ENCODE results near the gene EQTN. TPM values are rescaled to one million over a fixed set of nuclear protein-coding genes. Genes with fewer than 3 reads are reported as not detected.

EQTN gene
- total RNA-seq, 1 donor, result not detected

DNA sequence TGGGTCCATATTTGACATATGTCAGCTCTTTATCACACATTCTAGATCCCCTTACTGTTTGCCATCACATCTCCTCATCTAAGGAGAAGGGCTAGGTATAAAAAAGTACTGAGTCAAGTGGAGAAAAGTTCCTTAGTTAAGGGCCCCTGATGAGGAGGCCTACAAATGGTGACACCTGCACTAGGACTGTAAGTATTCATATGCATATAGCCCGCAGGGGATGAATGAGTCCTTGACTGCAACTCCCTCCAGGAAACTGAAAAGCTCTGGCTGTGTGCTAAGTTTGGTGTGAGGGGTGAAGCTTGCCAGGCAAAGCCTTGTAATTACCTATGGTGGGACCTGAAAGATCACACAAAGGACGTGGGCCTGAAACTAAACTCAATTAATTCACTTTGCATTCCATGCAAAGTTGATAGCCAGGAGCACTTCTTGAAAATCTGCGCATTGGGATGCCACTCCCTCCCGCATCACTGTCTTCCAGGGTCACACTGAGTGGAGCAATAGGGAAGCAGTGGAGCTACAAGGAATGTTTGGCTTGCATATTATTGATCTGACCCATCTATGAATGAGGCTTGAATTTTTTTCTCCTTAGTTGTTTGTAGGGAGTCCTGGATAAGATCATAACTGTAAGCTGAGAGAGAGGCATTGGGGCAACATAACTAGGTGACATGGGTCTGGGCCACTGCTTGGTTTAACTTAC is 11.9 kb upstream of the EQTN start:
- TF ChIP-seq, protein P1, sequence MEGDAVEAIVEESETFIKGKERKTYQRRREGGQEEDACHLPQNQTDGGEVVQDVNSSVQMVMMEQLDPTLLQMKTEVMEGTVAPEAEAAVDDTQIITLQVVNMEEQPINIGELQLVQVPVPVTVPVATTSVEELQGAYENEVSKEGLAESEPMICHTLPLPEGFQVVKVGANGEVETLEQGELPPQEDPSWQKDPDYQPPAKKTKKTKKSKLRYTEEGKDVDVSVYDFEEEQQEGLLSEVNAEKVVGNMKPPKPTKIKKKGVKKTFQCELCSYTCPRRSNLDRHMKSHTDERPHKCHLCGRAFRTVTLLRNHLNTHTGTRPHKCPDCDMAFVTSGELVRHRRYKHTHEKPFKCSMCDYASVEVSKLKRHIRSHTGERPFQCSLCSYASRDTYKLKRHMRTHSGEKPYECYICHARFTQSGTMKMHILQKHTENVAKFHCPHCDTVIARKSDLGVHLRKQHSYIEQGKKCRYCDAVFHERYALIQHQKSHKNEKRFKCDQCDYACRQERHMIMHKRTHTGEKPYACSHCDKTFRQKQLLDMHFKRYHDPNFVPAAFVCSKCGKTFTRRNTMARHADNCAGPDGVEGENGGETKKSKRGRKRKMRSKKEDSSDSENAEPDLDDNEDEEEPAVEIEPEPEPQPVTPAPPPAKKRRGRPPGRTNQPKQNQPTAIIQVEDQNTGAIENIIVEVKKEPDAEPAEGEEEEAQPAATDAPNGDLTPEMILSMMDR (IDR thresholded peaks at IDR 0.05; ENCODE audit: insufficient read depth, low read length), result no peak
- no peak overlapping the region for H3K4me3 ChIP-seq (ENCODE audit: low read depth, low read length)
- no peak for DNase-seq (ENCODE audit: low read depth)

GRCh38 chr9:27304521-27304920 is 7.6 kb upstream of the EQTN start:
- DNase-seq (ENCODE audit: low read depth), result no peak
- no peak overlapping the region for H3K4me3 ChIP-seq (ENCODE audit: low read depth, low read length)
- TF ChIP-seq, protein P1 (IDR thresholded peaks at IDR 0.05; ENCODE audit: insufficient read depth, low read length), result no peak

DNA sequence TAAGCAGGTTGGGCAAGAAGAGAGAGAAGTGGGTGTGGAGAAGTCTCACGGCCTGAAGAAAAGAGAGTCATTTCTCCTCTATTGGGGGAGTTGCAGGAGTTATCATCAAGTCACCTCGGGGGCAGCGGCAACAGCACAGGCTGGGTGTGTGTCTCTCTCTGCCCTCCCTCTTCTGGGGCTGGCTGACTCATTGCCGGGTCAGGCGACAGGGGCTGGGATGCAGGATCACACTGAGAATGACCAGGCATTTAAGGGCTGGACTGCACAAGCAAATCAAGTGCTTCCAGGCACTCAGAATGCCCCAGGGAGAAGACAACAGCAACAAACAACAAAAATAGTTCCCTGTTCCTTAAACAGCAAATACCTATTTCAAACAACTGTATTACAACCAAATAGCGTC is 6.3 kb upstream of the EQTN start:
- TF ChIP-seq, protein P1 (IDR thresholded peaks at IDR 0.05; ENCODE audit: insufficient read depth, low read length), result no peak
- DNase-seq (ENCODE audit: low read depth), result no peak
- no peak overlapping the region for H3K4me3 ChIP-seq (ENCODE audit: low read depth, low read length)

DNA sequence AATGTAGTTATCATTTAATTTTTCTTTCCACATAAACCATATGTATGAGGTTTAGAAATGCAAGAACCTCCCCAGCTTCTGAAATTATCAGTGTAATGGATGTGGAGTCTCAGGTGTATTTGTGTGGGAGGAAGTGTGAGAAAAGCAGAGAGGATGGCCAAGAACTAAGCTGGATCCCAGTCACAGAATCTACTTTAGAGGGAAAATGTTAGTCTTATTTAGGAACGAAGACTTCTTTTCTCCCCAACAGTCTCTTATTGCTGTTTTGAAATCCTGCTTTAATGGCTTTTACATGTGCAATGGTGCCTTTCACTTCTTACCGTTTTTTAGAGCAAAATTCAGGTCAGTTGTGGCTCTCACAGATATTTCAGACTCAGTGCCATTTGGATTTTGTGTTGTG is 3.0 kb downstream of the EQTN start:
- TF ChIP-seq, protein P1 (IDR thresholded peaks at IDR 0.05; ENCODE audit: insufficient read depth, low read length), result no peak
- DNase-seq (ENCODE audit: low read depth), result no peak

GRCh38 chr9:27292659-27293405 is 4.1 kb downstream of the EQTN start:
- TF ChIP-seq, protein P1 (IDR thresholded peaks at IDR 0.05; ENCODE audit: insufficient read depth, low read length), result no peak
- peak; percentile 52 for DNase-seq (ENCODE audit: low read depth)
- no peak overlapping the region for H3K4me3 ChIP-seq (ENCODE audit: low read depth, low read length)

More for the DNA sequence above, 3.0 kb downstream of the EQTN start:
- no peak overlapping the region for H3K4me3 ChIP-seq (ENCODE audit: low read depth, low read length)

DNA sequence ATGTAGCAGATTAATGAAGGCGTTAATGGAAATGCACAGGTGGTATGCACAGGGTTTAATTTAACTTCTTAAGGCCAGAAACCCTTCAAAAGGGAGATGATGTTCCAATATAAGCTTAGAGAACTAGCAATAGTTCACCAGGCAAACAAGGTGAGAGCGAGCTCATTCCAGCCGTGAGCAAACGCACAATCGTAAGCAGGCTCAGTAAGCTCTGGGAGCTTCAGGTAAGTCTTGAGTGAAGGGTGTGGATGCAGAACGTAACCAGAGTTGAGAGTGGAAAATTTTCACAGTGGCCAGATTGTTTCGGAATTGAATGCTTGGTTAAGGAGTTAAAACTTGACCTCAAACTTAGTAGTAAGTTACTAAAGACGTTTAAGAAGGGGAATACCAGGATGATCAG is 5.7 kb downstream of the EQTN start:
- no peak for DNase-seq (ENCODE audit: low read depth)
- TF ChIP-seq, protein P1 (IDR thresholded peaks at IDR 0.05; ENCODE audit: insufficient read depth, low read length), result no peak
- H3K4me3 ChIP-seq (ENCODE audit: low read depth, low read length), result no peak overlapping the region

Data from fibroblast of the aortic adventitia (primary cell).